Ramos (cell line): ENCODE data around the gene THRA.

ENCODE experiments used
- in situ Hi-C: fragments of 300-500 bp; cut with MboI; formaldehyde crosslinking; loops from one replicate; pipeline ENCODE4 v1.14.3; 2022; ENCODE audit warnings: low sequenced_read_pairs; ENCODE audit not compliant: unreplicated experiment

Gene THRA

DNA sequence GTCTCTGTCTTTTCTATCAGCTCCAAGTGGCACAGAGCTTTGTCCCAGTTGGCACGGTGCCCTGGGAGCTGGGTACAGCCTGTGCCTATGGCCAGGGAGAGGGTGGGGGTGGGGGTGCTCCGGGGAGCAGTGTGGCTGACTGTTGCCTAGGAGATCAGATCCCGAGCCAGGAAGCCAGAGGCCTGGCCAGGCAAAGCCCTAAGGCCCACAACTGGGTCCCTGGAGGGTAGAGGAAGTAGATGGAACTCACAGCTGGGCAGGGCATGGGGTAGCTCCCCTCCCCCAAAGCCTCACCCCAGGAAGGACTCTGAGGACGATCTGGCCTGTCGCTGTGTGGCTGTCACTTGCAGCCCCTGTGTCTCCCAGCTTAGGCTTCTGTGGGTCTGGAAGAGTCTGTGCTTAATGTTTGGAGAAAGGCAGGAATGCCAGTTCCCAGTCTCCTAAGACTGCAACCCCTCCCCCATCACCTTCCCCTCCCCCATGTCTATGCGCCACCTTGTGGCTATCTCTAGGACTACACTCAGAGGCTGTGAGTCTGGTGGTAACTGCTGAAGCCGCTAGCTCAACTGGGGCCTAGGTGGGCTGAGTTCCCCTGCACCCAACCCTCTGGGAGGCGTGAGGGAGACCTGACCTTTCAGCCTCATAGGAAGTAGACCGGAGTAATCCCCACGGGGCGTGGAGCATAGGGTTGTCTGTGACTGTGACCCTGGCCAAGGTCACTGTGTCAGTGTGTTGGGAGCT lies 12.6 kb downstream of the THRA start:
- in situ Hi-C loops: no loop called here

DNA sequence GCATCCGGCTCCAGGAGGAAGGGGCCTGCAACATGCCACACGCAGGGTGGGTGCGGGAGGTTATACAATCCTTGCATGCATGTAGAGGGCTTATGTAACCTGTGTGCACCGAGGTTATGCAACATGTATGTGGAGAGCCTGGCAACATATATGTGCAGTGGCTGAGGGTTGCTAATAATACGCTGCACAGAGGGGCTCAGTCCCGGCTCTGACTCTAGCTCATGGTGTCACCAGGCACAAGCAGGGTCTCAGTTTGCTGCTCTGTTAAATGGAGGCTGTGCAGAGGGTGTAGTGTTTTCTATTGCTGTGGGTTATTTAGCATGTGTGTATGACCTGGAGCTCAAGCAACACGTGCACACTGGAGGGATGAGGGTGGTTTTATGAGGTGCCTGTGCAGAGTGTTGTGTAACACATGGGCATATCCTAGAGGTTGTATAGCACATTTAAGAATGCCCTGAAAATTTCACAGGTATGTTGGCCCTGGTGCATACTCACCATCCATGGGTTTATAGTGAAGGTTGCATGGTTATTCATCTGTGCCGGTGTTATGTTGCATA lies 13.3 kb downstream of the THRA start:
- in situ Hi-C loops: no loop called here

DNA sequence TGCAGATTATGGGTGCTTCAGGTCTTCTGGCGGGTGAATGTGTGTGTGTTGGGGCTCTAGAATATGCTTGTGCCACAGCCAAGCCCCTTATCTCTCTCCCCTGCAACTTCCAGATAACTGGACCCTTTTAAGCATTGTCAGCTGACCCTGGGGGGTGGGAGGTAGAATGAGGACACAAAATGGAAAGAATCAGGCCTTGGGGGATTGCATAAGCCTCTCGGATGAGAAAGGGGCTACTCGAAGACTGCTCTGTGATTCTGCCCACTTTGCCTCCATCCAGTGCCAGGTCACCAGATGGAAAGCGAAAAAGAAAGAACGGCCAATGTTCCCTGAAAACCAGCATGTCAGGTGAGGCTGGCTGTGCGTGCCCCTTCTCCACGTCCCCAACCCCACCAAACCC lies 13.8 kb downstream of the THRA start:
- in situ Hi-C loops: no loop called here

DNA sequence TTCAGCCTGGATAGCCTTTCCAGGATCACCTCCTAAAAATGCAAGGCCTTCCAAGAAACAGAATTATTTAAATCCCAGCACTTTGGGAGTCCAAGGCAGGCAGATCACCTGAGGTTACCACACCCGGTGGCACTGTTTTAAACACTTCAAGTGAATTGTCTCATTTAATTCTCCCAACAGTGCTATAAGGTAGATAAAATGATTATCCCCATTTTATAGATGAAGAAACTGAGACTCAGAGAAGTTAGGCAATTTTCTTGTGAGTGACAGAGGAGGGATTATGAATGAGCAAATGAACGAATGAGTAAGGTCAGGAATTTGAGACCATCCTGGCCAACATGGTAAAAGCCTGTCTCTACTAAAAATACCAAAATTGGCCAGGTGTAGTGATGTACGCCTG lies 16.8 kb downstream of the THRA start:
- in situ Hi-C loops: no loop called here

DNA sequence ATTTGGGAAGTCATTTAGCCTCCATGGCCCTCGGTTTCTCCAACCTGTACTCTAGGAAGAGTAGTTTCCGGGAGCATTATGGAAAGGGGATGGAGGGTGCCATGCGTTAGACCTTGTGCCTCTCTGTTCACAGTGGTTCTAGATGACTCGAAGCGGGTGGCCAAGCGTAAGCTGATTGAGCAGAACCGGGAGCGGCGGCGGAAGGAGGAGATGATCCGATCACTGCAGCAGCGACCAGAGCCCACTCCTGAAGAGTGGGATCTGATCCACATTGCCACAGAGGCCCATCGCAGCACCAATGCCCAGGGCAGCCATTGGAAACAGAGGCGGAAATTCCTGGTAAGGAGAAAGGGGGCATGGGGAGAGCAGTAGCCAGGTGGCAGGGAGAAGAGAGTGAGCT lies 21.7 kb downstream of the THRA start:
- in situ Hi-C loops: no loop called here

DNA sequence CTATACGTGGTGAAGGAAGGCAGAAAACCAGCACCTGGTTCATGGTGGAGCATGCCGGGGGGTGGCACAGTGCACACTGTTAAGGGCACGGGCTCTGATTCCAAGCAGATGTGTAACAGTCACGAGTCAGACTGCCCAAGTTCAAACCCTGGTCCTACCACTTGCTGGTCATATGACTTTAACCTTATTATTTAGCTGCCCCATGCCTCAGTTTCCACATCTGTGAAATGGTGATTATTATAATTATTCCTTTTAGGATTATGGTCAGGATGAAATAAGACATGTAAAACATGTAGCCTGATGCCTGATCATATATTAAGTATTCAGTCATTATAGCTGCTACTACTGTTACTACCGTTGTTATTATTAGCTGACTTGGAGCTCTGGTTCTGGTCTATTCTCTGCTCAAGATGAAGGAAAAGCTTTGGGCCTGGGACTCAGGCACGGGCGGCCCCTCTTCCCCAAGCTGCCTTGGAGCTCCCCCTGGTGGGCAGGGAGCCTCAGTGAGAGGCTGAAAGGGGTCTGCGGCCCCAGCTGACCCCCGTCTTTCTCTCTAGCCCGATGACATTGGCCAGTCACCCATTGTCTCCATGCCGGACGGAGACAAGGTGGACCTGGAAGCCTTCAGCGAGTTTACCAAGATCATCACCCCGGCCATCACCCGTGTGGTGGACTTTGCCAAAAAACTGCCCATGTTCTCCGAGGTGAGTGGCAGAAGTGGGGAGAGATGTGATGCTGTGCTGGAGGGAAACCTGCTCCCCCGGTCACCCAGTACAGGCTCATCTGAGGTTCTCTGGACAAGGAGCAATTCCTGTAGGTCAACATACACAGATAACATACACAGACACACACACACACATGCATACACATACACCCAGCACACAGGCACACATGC lies 23.6 kb downstream of the THRA start:
- in situ Hi-C loops: loop anchor here (5.0 kb wide), 1 partner anchor 74 kb away; no protein-coding TSS in a partner anchor

- in situ Hi-C loops: loop anchor here (5.0 kb wide), 1 partner anchor 75 kb away; no protein-coding TSS in a partner anchor
Observed at GRCh38 chr17:40087049-40087794, 24.5 kb downstream of the THRA start.

DNA sequence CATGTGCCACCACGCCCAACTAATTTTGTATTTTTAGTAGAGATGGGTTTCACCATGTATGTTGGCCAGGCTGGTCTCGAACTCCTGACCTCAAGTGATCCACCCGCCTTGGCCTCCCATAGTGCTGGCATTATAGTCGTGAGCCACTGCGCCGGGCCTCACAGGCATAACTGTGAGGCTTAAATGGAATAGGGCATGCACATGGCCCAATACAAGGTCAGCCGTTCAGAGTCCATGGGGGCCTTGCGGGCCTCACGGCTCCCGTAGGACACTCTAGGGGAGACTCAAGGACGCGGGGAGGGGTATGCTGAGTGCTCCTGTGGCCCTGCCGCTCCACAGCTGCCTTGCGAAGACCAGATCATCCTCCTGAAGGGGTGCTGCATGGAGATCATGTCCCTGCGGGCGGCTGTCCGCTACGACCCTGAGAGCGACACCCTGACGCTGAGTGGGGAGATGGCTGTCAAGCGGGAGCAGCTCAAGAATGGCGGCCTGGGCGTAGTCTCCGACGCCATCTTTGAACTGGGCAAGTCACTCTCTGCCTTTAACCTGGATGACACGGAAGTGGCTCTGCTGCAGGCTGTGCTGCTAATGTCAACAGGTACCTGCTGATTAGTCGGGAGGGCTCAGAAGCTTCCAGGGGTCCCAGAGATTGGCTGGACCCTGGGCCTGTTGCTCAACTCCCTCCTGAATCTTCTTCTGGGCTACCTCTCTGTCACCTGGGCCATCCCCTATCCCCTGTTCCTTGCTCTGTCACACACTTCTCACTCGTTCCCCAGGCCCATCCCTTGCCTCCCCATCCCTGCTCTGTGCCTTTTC lies 25.3 kb downstream of the THRA start:
- in situ Hi-C loops: loop anchor here (5.0 kb wide), 1 partner anchor 76 kb away; no protein-coding TSS in a partner anchor

GRCh38 chr17:40089077-40089895 lies 26.5 kb downstream of the THRA start:
- in situ Hi-C loops: loop anchor here (5.0 kb wide), 1 partner anchor 77 kb away; no protein-coding TSS in a partner anchor

DNA sequence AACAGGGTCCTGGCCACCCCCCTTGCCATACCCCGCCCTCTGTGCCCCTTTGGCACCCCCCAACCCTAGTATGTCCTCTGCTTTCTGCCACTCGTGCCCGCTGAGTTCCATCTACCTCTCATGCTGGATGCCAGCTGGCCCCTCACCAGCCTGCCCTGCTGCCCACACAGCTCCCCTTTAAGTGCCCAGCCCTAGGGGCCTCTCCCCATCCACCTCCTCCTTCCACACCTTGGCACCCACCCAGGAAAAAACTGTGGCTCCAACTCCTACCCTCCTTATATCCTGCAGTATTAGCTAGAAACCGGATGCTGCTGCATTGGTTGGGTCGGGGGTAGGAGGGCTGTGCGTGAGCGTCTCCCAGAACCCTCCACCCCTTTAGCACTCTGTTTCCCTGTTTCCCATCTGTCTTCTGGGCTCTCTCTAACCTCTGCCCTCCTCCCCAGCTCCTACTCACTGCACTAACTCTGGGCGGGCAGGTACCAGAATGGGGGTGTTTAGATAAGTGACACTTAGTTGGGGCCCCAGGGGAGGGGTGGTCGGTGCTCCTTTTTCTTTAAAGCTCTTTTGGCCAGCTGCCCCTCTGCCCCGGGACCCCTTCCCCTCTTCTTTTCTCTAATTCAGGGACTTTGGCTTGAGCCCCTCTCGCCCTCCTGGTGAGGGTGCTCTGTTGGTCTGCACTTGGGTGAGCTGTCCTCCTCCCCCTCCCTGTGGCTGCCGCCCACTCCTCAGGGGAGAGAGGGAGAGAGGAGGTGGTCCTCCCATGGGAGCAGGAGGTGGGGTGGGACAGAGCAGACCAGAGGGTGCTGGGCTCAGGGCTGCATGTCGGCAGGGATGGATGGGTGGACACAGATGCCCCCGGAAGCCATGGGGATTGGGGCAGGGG lies 27.7 kb downstream of the THRA start:
- in situ Hi-C loops: no loop called here

GRCh38 chr17:40091691-40092397 lies 29.1 kb downstream of the THRA start:
- in situ Hi-C loops: no loop called here

DNA sequence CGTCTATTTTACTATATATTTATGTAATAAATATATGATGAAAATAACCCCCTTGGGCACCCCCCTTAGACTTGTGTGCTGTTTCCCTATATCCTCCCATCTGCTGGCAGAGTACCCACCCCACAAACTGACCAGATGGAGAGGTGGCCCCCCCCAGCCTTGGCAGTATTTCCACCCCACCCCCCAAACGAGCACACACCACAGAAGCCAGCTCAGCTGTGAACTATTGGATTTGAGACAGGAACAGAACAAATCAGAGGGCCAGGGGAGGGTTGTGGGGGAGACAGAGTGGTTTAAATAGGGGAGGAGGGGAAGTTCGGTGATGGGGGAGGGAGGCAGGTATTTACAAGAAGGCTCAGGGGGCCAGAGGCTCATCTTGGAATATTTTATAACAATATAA lies 29.8 kb downstream of the THRA start:
- in situ Hi-C loops: no loop called here

GRCh38 chr17:40093005-40093579 lies 30.3 kb downstream of the THRA start:
- in situ Hi-C loops: no loop called here

- in situ Hi-C loops: no loop called here
Observed at GRCh38 chr17:40093580-40094201, 30.9 kb downstream of the THRA start.

GRCh38 chr17:40094874-40095273 lies 32.1 kb downstream of the THRA start:
- in situ Hi-C loops: no loop called here

GRCh38 chr17:40095351-40095943 lies 32.7 kb downstream of the THRA start:
- in situ Hi-C loops: no loop called here
